C4-2B (cell line): ENCODE measurements around the gene OR1L8.
"Not testable (repeated sequence)": the region's sequence is repeated elsewhere in the genome, so short reads cannot be mapped to it uniquely, and the experiment has no call there.

Experiments
- H3K27ac ChIP-seq: fragments of 450-650 bp; 2 replicates; pipeline ENCODE4 v1.5.1; 2017
- ZFX ChIP-seq: fragments of 450-650 bp; IDR thresholded peaks from 2 replicates; pipeline ENCODE4 v1.6.1; 2017
- TF ChIP-seq, protein P1 (sequence below): fragments of 450-650 bp; conservative IDR thresholded peaks from 2 replicates; pipeline ENCODE4 v1.5.1; 2017; ENCODE audit warnings: mild to moderate bottlenecking

The OR1L8 gene

DNA sequence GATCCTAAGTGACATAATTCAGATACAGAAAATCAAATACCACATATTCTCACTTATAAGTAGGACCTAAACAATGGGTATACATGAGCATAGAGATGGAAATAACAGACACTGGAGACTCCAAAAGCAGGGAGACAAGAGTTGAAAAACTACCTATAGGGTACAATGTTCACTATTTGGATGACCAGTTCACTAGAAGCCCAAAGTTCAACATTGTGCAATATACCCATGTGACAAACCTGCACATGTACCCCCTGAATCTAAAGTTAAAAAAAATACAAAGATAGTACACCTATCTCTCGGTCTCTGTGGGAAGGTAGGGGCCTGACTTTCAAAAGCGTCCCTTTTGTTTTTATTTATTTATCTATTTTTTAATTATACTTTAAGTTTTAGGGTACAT is 44.4 kb downstream of the OR1L8 start:
- H3K27ac ChIP-seq: no peak overlapping the region
- TF ChIP-seq, protein P1, sequence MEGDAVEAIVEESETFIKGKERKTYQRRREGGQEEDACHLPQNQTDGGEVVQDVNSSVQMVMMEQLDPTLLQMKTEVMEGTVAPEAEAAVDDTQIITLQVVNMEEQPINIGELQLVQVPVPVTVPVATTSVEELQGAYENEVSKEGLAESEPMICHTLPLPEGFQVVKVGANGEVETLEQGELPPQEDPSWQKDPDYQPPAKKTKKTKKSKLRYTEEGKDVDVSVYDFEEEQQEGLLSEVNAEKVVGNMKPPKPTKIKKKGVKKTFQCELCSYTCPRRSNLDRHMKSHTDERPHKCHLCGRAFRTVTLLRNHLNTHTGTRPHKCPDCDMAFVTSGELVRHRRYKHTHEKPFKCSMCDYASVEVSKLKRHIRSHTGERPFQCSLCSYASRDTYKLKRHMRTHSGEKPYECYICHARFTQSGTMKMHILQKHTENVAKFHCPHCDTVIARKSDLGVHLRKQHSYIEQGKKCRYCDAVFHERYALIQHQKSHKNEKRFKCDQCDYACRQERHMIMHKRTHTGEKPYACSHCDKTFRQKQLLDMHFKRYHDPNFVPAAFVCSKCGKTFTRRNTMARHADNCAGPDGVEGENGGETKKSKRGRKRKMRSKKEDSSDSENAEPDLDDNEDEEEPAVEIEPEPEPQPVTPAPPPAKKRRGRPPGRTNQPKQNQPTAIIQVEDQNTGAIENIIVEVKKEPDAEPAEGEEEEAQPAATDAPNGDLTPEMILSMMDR: no peak
- no peak for TF ChIP-seq ZFX

DNA sequence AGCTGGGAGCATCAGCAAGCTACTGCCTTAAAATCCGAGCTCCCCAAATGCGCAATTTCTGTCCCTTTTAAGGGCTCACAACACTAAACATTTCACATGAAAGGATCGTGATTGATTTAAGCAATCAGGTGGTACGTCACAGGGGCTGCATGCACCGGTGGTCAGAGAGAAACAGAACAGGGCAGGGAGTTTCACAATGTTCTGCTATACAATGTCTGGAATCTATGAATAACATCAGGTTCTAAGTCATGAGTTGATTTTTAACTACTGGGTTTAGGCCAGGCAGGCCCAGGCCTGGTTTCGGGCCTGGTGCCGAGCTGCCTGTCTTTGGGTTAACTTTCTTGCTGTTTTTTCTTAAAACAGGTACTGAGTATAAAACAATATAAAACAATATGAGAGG is 46.1 kb downstream of the OR1L8 start:
- not testable (repeated sequence) for H3K27ac ChIP-seq

DNA sequence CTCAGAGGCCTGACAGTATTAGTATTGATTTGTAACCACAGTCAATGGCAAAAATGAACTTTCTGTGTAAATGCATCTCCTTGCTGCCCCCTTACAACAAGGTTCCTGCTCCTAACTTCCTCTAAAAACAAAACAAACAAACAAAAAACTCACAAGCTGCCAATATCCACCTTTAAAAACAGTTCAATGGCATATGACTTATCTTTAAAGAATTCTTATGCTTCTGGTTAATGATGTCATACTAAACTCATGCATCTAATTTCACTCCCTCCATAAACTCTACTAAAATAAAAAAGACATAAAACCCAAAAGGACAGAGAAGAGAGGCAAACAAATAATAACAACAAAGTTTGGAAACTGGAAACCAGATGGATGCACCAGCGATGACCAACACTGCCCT is 47.0 kb downstream of the OR1L8 start:
- H3K27ac ChIP-seq: no peak overlapping the region
- TF ChIP-seq, protein P1: no peak
- TF ChIP-seq ZFX: no peak

DNA sequence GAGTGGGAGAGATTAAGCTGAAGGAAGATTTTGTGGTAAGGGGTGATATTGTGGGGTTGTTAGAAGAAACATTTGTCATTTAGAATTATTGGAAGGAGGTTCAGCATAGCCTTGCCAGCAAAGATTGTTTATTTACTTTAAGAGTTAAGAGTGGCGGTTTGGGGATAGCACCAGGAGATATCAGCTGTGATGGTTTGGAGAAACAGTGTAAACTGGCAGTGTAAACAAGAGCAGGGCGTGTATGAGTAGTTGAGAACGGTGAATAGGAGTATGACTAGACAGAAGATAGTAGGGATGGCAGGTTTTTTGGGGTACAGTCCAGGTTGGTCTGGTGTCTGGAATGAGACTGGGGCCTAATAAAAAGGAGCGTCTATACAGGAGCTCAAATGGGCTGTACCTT is 52.0 kb downstream of the OR1L8 start:
- H3K27ac ChIP-seq: not testable (repeated sequence)

DNA sequence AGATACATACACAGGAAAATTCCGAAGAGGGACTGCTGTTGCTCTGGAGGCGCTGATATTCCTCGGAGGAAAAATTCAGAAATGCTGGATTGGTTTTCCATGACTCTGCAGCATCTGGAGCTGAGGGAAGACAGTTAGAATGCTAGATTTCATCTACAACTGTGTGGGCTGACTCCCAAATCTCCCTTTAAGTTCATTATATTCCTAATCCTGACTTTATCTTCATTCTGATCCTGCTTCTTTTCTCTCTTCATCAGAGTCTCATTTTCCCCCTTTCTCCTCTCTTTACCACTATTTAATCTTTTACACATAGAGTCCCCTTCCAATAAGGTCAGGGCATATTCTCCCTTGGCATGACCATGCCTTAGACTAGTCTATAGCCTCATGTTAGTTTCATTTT is 56.0 kb downstream of the OR1L8 start, which contains the start of gene OR1N1:
Gene OR1N1, minus strand, starts transcription at position 101 of the 400 bp plus-strand sequence. Its CDS starts 0 bp downstream, at position 101.
- TF ChIP-seq ZFX: no peak
- TF ChIP-seq, protein P1: no peak
- no peak within 1 kb of the TSS for H3K27ac ChIP-seq

DNA sequence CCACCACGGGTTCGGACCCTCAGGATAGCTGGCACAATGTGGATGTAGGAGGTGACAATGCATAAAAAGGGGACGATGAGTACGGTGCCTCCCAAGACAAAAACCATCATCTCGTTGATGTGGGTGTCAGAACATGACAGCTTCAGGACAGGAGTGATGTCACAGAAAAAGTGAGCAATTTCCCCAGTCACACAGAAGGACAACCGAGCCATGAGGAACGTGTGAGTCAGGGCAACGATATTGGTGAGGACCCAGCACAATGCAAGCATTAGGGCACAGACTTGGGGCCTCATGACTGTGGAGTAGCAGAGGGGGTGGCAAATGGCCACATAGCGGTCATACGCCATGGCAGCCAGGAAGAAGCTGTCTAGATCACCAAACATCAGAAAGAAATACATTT is 56.6 kb downstream of the OR1L8 start:
- TF ChIP-seq, protein P1: no peak
- no peak for TF ChIP-seq ZFX
- H3K27ac ChIP-seq: no peak overlapping the region

DNA sequence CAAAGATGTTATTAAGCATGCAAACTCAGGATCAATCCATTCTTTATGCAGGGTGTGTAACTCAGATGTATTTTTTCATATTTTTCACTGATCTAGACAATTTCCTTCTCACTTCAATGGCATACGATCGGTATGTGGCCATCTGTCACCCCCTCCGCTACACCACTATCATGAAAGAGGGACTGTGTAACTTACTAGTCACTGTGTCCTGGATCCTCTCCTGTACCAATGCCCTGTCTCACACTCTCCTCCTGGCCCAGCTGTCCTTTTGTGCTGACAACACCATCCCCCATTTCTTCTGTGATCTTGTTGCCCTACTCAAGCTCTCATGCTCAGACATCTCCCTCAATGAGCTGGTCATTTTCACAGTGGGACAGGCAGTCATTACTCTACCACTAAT is 63.8 kb downstream of the OR1L8 start:
- TF ChIP-seq, protein P1: no peak
- no peak for TF ChIP-seq ZFX
- no peak overlapping the region for H3K27ac ChIP-seq

DNA sequence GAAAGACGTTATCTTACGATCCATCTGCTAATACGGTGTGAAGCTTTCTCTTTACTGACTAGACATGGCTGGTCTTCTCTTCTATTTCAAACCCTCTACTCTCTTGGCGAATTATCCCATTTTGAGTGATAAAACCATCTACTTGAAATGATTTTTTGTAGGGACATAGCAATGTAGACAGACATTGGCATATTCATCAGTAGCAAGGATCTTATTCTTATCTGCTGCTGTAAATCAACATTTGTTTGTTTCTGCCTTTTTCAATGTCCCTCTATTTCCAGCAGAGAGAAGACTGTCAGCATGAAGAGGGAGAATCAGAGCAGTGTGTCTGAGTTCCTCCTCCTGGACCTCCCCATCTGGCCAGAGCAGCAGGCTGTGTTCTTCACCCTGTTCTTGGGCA is 64.3 kb downstream of the OR1L8 start, which contains the start of gene OR1J4:
Gene OR1J4, plus strand, starts transcription at position 301 of the 400 bp plus-strand sequence. Its CDS starts 0 bp downstream, at position 301.
- H3K27ac ChIP-seq: no peak within 1 kb of the TSS
- TF ChIP-seq ZFX: no peak
- TF ChIP-seq, protein P1: no peak

DNA sequence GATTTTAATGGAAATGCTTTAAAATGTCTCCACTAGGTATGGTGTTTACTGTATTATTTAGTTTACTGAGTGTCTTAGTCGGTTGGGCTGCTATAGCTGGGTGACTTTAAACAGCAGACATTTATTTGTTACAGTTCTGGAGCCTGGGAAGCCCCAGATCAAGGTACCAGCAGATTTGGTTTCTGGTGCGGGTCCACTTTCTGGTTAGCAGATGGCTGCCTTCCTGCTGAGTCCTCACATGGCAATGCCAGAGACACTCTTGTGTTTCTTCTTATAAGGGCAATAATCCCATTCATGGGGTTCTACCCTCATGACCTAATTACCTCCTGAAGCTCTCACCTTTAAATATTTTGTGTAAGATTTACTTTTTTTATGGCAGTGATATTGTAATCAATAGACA is 65.0 kb downstream of the OR1L8 start:
- no peak for TF ChIP-seq ZFX
- TF ChIP-seq, protein P1: no peak
- H3K27ac ChIP-seq: no peak overlapping the region
